DMS79 (cell line): ENCODE results near the gene ST14.

Experiments
- DNase-seq: peaks from one replicate; lab custom pipeline; 2025; lab: John Stamatoyannopoulos, UW

ST14 gene

GRCh38 chr11:130159657-130160497 is at the start of gene ST14:
ST14 (plus strand) TSS chr11:130159782; CDS start chr11:130159980, 198 bp downstream.
- DNase-seq, result peak; percentile 21

DNA sequence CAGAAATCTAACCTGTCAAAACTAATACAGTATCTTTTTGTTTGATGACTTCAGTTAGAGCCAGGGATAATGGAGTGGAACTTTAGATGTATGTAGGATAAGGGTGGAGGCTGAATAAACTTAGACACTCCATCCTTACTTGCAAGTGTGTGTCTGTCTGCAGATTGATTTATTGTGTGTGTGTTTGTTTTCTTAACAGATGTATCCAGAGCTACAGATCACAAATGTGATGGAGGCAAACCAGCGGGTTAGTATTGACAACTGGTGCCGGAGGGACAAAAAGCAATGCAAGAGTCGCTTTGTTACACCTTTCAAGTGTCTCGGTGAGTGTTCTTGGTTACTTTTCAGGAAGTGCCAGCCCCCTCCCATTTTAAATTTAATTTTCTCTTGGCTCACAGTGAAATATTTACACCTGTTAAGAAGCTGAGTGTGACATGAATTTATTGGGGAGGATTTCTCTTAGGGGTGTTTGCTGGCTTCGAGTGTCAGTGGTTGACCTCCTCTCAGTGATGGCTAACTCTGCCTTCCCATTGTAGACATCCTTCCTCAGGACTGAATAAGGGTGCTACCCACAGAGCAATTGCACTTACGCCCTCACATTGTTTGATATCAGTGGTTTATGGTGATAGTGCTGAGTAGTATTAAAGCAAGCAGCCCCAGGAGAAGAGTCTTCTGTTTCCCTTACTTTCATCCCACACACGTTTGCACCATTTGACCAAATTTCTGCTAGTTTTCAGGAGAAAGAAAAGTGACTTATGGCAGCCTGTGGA is 49.1 kb upstream of the ST14 start:
- DNase-seq, result no peak

DNA sequence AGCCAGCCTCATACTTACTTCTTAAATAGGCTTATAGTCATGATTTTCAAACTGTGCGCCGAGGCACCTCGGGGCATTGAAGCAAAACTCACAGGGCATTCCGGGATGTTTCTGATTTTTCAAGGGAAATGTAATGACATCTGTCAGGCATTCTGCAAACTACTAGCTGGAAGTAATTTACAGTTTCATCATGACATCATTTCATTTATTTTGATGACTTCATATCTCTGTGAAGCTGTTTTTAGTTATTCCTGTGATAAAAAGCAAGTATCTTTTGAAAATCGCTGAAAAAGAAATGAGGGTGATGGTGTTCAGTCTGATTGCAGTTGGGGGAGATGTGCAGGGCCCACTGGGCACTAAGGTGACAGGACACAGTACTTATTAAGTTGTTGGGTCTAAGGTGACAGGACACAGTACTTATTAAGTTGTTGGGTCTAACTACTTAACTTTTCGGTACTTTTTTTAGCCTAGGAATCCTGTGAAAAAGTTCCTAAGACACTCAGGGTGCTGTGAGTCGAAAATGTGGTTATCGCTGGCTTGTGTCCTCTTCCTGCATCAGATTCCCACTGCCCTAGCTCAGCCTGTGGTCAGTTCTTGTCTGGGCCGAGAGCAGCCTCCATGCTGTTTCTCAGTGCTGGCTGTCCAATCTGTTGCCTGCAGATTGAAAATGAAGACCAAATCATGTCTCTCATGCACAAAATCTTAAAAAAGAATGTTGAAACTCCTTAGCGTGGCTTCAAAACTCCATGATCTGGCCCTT is 47.3 kb upstream of the ST14 start:
- DNase-seq, result no peak

- no peak for DNase-seq
These were observed 45.3 kb upstream of the ST14 start for GRCh38 chr11:130114281-130114680.

DNA sequence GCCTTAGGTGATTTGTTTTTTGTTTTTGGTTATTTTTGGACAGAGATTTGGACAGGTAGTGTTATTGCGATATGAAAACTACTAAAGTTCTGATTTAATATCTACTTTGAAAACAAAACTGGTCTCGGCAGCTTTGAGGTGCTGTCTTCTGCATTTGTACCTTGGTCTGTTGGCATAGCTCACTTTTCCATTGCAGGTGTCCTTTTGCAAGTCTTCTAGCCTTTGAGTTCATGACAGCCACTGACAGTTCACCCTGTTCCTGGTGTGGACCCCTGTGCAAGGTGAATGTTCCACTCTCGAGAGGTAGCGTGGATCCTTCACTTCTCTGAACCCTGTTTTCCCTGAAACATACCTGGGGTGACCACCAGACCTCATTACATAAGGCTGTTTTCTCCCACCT is 44.9 kb upstream of the ST14 start:
- DNase-seq, result no peak

GRCh38 chr11:130115218-130115617 is 44.4 kb upstream of the ST14 start:
- no peak for DNase-seq

DNA sequence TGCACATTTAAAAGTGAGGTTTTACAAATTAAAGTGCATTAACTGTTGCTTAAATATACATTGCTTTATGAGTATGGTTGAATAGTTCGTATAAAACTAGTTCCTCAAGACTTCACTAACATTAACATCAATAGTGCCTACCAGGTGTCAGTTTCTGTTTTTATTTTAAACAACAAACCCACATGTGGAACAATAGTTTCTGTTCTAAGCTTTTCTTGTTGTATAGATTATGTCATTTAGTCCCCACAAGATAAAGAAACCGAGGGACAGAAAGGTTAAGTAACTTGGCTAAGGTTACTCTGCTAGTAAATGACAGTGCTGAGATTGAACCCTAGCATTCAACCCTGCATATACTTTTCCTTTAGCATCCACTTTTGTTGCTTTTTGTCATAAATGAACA is 41.4 kb upstream of the ST14 start:
- DNase-seq, result no peak

GRCh38 chr11:130118636-130119387 is 40.8 kb upstream of the ST14 start:
- DNase-seq, result no peak

DNA sequence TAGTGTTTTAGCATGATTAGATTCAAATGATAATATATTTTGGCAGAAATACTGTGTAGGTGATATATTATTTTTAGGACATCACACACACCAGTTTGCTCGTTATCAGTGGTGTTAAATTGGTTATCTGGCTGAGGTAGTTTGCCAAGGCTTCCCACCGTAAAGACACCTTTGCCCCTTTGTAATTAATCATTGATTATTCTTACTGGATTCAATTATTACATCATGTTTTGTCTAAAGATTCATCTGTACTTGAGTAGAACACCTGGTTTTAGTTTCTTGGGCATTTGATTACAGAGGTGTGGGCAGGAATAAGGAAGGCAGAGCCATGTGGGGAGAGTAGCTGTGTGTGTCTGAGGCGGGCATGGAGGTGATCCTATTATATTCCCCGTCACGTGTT is 39.5 kb upstream of the ST14 start:
- no peak for DNase-seq

- DNase-seq, result no peak
These were observed 38.1 kb upstream of the ST14 start for GRCh38 chr11:130121445-130121978.

DNA sequence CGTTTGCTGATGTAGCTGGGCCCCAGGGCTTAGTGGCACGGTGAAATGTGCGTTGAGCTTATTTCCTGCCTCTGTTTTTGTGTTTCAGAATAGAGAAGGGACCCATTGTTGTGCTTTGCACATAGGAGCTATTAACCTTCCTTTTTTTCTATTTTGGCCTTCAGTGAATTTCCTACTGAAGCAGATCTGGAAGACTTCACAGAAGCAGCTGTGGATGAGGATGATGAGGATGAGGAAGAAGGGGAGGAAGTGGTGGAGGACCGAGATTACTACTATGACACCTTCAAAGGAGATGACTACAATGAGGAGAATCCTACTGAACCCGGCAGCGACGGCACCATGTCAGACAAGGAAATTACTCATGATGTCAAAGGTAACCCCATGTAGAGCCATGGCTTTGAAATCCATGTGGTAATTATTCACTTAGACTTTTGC is 37.4 kb upstream of the ST14 start:
- no peak for DNase-seq

GRCh38 chr11:130123414-130124040 is 36.1 kb upstream of the ST14 start:
- DNase-seq, result no peak

GRCh38 chr11:130124096-130124495 is 35.5 kb upstream of the ST14 start:
- no peak for DNase-seq

GRCh38 chr11:130125638-130126037 is 33.9 kb upstream of the ST14 start:
- no peak for DNase-seq

GRCh38 chr11:130126516-130126915 is 33.1 kb upstream of the ST14 start:
- no peak for DNase-seq

- DNase-seq, result no peak
These were observed 32.1 kb upstream of the ST14 start for GRCh38 chr11:130127509-130127908.

- no peak for DNase-seq
These were observed 31.0 kb upstream of the ST14 start for GRCh38 chr11:130128626-130129025.

- DNase-seq, result no peak
These were observed 29.7 kb upstream of the ST14 start for GRCh38 chr11:130129922-130130321.

GRCh38 chr11:130131961-130132850 is 27.4 kb upstream of the ST14 start:
- DNase-seq, result peak; percentile 42

DNA sequence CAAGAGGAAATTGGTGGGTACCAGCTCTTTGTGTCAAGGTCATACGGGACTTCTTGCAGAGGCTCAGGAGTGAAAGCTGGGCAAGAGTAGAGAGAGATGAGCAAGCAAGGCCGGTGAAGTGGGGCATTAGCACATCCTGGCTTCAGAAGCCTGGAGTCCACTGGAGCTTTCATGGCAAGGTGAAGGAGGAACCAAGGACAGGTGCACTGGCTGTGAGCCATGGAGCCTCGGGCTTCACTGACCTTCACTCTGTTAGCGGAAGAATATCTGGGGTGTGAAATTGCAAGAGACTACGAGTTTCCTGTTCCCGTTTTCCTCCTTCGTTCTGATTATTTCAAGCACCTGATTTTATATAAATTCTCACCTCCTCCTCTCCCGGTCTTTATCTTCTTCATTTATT is 25.9 kb upstream of the ST14 start:
- DNase-seq, result no peak
